Upper lobe of left lung (tissue), 4 donors: Measurements from ENCODE around the gene MGST2.

ENCODE experiments used
- EP300 ChIP-seq, 4 donors: sonication (generic); formaldehyde crosslinking; IDR thresholded peaks; one replicate each; pipeline ENCODE4 v1.5.1; 2017; ENCODE audit warnings: antibody characterized with exemption in 4 of 4, control low read depth in 2 of 4
- POLR2A ChIP-seq, 4 donors: fragments of 450-650 bp; IDR thresholded peaks; one replicate each; pipeline ENCODE4 v1.5.1; 2016 to 2017; ENCODE audit warnings: antibody characterized with exemption in 4 of 4, mild to moderate bottlenecking in 2 of 4
- POLR2AphosphoS5 ChIP-seq, 2 donors: sonication (generic); formaldehyde crosslinking; IDR thresholded peaks; one replicate each; pipeline ENCODE4 v1.5.1; 2017; ENCODE audit warnings: antibody characterized with exemption in 2 of 2
- TF ChIP-seq, protein P1 (sequence below), 6 experiments: fragments of 450-650 bp in 4 of 6; fragments of 200-600 bp in 2 of 6; sonication (generic) in 2 of 6; IDR thresholded peaks; one replicate each; pipeline ENCODE4 v1.5.1; 2016 to 2019; ENCODE audit warnings: antibody characterized with exemption in 6 of 6

DNA sequence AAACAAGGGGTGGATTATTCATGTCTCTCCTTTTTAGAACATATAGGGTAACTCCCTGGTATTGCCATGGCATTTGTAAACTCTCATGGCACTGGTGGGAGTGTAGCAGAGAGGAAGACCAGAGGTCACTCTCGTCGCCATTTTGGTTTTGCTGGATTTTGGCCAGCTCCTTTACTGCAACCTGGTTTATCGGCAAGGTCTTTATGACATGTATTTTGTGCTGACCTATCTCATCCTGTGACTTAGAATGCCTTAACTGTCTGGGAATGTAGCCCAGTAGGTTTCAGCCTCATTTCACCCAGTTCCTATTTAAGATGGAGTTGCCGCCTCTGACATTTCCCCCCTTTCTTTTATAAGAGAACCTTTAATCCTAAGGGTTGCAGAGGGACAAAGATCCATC, 45.8 kb downstream of the MGST2 start:
- TF ChIP-seq, protein P1, sequence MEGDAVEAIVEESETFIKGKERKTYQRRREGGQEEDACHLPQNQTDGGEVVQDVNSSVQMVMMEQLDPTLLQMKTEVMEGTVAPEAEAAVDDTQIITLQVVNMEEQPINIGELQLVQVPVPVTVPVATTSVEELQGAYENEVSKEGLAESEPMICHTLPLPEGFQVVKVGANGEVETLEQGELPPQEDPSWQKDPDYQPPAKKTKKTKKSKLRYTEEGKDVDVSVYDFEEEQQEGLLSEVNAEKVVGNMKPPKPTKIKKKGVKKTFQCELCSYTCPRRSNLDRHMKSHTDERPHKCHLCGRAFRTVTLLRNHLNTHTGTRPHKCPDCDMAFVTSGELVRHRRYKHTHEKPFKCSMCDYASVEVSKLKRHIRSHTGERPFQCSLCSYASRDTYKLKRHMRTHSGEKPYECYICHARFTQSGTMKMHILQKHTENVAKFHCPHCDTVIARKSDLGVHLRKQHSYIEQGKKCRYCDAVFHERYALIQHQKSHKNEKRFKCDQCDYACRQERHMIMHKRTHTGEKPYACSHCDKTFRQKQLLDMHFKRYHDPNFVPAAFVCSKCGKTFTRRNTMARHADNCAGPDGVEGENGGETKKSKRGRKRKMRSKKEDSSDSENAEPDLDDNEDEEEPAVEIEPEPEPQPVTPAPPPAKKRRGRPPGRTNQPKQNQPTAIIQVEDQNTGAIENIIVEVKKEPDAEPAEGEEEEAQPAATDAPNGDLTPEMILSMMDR (IDR thresholded peaks at IDR 0.05): no peak
- TF ChIP-seq POLR2A (IDR thresholded peaks at IDR 0.05) (no peak), POLR2AphosphoS5 (IDR thresholded peaks at IDR 0.05) (no peak), EP300 (IDR thresholded peaks at IDR 0.05) (no peak)
